ENCODE data around the gene MORC4.

Gene MORC4

DNA sequence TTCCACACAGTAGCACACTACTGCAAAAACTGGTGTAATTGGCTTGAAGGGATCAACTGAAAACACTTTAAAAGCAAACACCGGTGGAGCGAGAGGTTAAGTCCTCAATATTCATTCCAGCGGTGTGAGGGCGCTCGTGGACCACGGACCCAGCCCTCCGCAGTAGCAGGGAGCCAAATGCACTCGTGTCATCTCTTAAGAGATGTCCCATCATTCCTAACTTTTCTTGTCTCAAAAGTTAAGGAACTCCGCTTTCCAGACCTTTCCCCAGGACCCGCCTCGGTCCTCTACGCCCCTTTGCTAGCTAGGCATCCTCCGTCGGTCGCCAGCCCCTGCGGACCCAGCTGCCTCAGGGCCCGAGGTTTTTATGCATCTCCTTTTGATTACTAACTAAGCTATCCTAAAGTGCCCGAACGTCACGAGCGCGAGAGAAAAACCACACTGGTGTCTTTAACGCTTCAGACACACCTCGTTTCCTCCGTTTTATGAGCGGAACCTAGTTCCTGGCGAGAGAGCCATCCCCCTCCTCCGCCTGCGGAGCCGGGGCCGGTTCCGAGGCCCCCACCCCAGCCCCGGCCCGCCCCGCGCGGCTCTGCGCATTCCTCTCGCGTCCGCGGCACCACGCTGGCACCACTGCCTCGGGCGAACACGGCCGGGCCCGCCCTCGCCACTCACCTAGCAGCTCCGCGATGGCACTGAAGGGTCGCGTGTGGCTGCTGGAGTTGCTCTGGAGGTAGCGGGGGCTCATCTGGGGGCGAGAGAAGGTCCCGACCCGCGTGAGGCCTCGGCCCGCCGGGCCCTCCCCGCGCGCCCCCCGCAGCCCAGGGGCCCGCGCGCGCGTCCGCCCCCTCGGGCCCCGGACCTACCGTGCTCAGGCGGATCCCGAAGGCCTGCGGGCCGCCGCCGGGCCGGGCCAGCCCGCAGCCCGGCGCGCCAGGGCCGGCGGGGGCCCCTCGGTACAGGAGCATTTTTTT is 723 bp downstream of the MORC4 start:
- DNase-seq (ENCODE audit: low read depth), result peak; percentile 3
- TF ChIP-seq POLR2A (IDR thresholded peaks at IDR 0.05; ENCODE audit: extremely low read depth, insufficient read length) (no peak), MYC (IDR thresholded peaks at IDR 0.05; ENCODE audit: low read depth, low read length) (no peak)
- TF ChIP-seq, protein P1, sequence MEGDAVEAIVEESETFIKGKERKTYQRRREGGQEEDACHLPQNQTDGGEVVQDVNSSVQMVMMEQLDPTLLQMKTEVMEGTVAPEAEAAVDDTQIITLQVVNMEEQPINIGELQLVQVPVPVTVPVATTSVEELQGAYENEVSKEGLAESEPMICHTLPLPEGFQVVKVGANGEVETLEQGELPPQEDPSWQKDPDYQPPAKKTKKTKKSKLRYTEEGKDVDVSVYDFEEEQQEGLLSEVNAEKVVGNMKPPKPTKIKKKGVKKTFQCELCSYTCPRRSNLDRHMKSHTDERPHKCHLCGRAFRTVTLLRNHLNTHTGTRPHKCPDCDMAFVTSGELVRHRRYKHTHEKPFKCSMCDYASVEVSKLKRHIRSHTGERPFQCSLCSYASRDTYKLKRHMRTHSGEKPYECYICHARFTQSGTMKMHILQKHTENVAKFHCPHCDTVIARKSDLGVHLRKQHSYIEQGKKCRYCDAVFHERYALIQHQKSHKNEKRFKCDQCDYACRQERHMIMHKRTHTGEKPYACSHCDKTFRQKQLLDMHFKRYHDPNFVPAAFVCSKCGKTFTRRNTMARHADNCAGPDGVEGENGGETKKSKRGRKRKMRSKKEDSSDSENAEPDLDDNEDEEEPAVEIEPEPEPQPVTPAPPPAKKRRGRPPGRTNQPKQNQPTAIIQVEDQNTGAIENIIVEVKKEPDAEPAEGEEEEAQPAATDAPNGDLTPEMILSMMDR (IDR thresholded peaks at IDR 0.05; ENCODE audit: low read depth, low read length), result no peak
- TF ChIP-seq, protein P2, sequence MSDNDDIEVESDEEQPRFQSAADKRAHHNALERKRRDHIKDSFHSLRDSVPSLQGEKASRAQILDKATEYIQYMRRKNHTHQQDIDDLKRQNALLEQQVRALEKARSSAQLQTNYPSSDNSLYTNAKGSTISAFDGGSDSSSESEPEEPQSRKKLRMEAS (IDR thresholded peaks at IDR 0.05; ENCODE audit: low read depth, low read length), result no peak
- no peak overlapping the region for H3K4me3 ChIP-seq (ENCODE audit: low read depth, low read length)

DNA sequence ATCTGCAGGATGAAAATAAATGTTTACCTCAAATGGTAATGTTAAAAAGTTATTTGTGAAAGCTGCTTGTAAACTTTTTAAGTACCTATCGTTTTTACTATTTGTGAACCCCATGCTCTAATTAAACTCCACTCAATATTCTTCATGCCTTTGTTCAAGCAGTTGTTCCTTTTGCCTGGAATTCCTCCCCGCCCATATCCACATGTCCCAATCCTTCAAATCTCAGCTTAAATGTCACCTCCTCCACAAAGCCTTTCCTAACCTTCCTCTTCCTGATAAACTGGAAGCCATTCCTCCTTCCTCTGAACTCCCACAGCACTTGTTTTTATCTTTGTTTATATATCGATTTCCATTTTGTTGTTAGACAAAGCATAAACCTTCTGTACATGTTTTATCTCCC is 2.4 kb downstream of the MORC4 start:
- TF ChIP-seq, protein P1 (IDR thresholded peaks at IDR 0.05; ENCODE audit: low read depth, low read length), result no peak
- TF ChIP-seq MYC (IDR thresholded peaks at IDR 0.05; ENCODE audit: low read depth, low read length) (no peak), POLR2A (IDR thresholded peaks at IDR 0.05; ENCODE audit: extremely low read depth, insufficient read length) (no peak)
- TF ChIP-seq, protein P2 (IDR thresholded peaks at IDR 0.05; ENCODE audit: low read depth, low read length), result no peak
- H3K4me3 ChIP-seq (ENCODE audit: low read depth, low read length), result no peak overlapping the region
- no peak for DNase-seq (ENCODE audit: low read depth)

DNA sequence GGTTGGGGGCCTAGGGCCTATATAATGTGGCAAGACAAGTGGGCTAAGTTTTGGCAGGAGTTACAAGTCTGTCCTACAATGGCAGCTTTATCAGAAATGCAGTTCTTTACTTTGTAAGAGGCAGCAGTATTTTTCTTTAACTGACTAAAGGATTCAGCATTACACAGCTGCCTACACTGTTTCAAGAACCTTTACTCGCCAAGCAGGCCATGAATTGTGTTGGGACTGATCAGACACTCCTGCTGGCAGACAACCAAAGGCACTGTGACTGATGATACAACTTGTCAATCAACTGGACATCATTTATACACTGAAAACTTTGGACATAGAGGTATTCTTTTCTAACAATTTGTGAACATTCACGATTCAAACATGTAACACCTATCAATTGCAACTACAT is 4.3 kb downstream of the MORC4 start:
- no peak for DNase-seq (ENCODE audit: low read depth)
- H3K4me3 ChIP-seq (ENCODE audit: low read depth, low read length), result no peak overlapping the region
- TF ChIP-seq, protein P2 (IDR thresholded peaks at IDR 0.05; ENCODE audit: low read depth, low read length), result no peak
- TF ChIP-seq POLR2A (IDR thresholded peaks at IDR 0.05; ENCODE audit: extremely low read depth, insufficient read length) (no peak), MYC (IDR thresholded peaks at IDR 0.05; ENCODE audit: low read depth, low read length) (no peak)
- TF ChIP-seq, protein P1 (IDR thresholded peaks at IDR 0.05; ENCODE audit: low read depth, low read length), result no peak

DNA sequence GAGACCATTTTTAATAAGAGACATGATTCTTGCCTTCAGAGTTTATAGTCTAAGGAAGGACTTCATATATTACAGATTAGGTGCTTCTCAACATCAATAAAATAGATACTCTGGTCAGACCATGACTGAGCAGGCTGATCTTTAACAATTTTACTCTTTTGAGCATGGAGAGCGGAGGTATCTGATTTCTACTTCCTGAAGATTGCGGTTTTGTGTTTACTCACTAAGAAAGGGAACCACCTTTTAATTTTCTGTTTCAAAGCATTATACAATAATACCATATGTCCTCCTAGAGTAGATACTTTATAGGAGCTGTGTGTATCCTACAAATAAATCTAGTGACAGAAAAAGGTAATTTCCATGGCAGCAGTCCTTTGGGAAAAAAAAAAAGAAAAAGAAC is 12.5 kb downstream of the MORC4 start:
- DNase-seq (ENCODE audit: low read depth), result no peak
- TF ChIP-seq, protein P2 (IDR thresholded peaks at IDR 0.05; ENCODE audit: low read depth, low read length), result no peak
- TF ChIP-seq, protein P1 (IDR thresholded peaks at IDR 0.05; ENCODE audit: low read depth, low read length), result no peak
- no peak for TF ChIP-seq MYC (IDR thresholded peaks at IDR 0.05; ENCODE audit: low read depth, low read length)
- no peak for TF ChIP-seq POLR2A (IDR thresholded peaks at IDR 0.05; ENCODE audit: extremely low read depth, insufficient read length)
- H3K4me3 ChIP-seq (ENCODE audit: low read depth, low read length), result no peak overlapping the region

DNA sequence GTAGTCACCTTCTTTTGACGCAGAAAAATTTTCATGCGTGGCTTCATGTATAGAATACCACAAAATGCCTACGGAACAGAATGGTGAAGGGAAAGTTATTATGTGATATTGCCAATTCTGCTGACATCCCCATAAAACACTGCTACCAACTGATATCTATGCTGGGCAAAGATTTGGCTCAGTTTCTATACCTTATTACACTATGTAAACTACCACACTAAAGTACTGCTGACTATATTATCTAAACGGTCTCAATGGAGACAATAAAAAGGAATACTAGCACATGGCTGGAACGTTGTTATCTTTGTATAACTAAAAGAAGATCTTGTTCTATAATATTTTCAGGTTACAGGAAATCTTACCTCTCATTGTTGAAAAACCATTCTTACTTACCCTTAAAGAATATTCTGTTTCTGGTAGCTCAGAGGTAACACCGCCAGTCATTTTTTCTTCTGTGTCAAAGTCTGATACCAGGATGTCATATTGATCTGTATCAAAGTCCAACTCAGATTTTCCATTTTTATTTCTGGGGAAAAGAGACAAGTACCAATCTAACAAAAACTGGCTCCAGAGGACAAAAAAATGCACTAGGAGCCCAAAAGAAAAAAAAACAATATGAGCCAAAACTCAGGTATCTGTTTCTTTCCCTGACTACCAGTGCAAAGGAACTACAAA is 18.9 kb downstream of the MORC4 start:
- DNase-seq (ENCODE audit: low read depth), result no peak
- no peak for TF ChIP-seq POLR2A (IDR thresholded peaks at IDR 0.05; ENCODE audit: extremely low read depth, insufficient read length)
- TF ChIP-seq MYC (IDR thresholded peaks at IDR 0.05; ENCODE audit: low read depth, low read length), result no peak
- TF ChIP-seq, protein P2 (IDR thresholded peaks at IDR 0.05; ENCODE audit: low read depth, low read length), result no peak
- TF ChIP-seq, protein P1 (IDR thresholded peaks at IDR 0.05; ENCODE audit: low read depth, low read length), result no peak
- no peak overlapping the region for H3K4me3 ChIP-seq (ENCODE audit: low read depth, low read length)

Data from NB4 (cell line).